Fibroblast of upper back skin (primary cell): Measurements from ENCODE around the gene SERTAD2.

ENCODE experiments used
- DNase-seq: peaks from one replicate; pipeline ENCODE4 v3.0.0-alpha.2; 2013

SERTAD2 gene

GRCh38 chr2:64627860-64628841 lies 25.6 kb downstream of the SERTAD2 start:
- DNase-seq = no peak

GRCh38 chr2:64626963-64627760 lies 26.6 kb downstream of the SERTAD2 start:
- DNase-seq = peak; percentile 37

GRCh38 chr2:64626146-64626809 lies 27.4 kb downstream of the SERTAD2 start:
- no peak for DNase-seq

GRCh38 chr2:64625299-64626145 lies 28.2 kb downstream of the SERTAD2 start:
- no peak for DNase-seq

GRCh38 chr2:64624862-64625261 lies 28.9 kb downstream of the SERTAD2 start:
- DNase-seq = no peak

- DNase-seq = no peak
Measured at GRCh38 chr2:64624108-64624610, 29.6 kb downstream of the SERTAD2 start.

GRCh38 chr2:64623242-64623850 lies 30.4 kb downstream of the SERTAD2 start:
- no peak for DNase-seq

- DNase-seq = peak; percentile 50
Measured at GRCh38 chr2:64622443-64623241, 31.1 kb downstream of the SERTAD2 start.

- no peak for DNase-seq
Measured at GRCh38 chr2:64620661-64621060, 33.1 kb downstream of the SERTAD2 start.

- no peak for DNase-seq
Measured at GRCh38 chr2:64617631-64618151, 36.0 kb downstream of the SERTAD2 start.

GRCh38 chr2:64615844-64616536 lies 37.7 kb downstream of the SERTAD2 start:
- DNase-seq = no peak

- DNase-seq = no peak
Measured at GRCh38 chr2:64615192-64615763, 38.4 kb downstream of the SERTAD2 start.

GRCh38 chr2:64613276-64613675 lies 40.4 kb downstream of the SERTAD2 start:
- peak; percentile 95 for DNase-seq

GRCh38 chr2:64612575-64613195 lies 41.0 kb downstream of the SERTAD2 start:
- DNase-seq = no peak

GRCh38 chr2:64610316-64610855 lies 43.3 kb downstream of the SERTAD2 start:
- DNase-seq = peak; percentile 56

GRCh38 chr2:64609942-64610281 lies 43.8 kb downstream of the SERTAD2 start:
- DNase-seq = no peak

- DNase-seq = no peak
Measured at GRCh38 chr2:64609227-64609941, 44.3 kb downstream of the SERTAD2 start.

- DNase-seq = no peak
Measured at GRCh38 chr2:64608867-64609226, 44.9 kb downstream of the SERTAD2 start.
